GM18868 (cell line): Measurements from ENCODE around the gene TCF7L1.

ENCODE experiments used
- ATAC-seq: cut with Tn5 transposase; IDR thresholded peaks from one replicate; pipeline ENCODE4 v1.9.1; 2021; ENCODE audit warnings: mild to moderate bottlenecking, moderate library complexity; ENCODE audit not compliant: unreplicated experiment

Gene TCF7L1

DNA sequence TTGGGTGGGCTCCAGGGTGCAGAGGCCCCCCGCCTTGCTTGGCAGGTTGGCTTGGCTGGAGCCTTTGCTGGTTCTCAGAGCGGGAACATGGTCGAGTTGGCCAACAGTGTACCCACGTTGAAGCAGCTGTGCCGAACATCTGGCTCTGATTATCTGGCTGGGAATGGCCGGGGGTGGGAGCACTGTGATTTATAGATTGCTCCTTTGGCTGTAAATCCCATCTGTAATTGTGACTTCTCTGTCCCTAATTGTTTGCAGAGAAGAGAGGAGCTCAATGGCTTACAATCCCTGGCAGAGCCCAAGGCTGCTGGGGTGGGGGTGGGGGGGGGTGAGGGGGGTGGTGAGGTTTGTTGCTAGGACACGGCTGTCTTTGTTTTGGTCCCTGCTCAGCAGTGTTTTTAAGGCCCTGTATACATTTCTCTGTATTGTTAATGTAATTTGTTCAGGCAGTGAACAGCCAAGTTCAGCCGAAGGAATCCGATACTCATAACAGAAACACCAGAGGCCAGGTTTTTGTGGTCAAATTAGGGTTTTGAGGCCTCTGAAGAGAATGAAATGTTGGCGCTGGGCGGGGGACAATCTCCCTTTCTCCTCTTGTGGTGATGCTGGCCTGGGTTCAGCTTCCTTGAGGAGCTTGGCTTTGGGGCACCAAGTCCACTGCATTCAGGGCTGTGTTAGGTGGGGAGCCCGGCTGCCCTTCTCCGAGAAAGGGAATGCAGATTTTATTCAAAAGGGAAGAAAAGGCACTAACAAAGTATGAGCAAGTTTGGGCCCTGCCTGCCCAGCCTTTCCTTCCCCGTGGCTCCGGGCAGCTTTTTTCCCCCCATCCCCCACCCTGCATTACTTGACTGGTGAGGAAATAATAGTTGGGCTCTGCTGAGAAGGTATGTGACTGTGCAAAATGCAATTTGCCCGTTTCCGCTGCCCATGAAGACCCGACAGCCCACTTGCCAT lies 82.5 kb downstream of the TCF7L1 start:
- ATAC-seq, result no peak

- peak; percentile 62 for ATAC-seq
Observed at GRCh38 chr2:85216927-85217326, 83.7 kb downstream of the TCF7L1 start.

DNA sequence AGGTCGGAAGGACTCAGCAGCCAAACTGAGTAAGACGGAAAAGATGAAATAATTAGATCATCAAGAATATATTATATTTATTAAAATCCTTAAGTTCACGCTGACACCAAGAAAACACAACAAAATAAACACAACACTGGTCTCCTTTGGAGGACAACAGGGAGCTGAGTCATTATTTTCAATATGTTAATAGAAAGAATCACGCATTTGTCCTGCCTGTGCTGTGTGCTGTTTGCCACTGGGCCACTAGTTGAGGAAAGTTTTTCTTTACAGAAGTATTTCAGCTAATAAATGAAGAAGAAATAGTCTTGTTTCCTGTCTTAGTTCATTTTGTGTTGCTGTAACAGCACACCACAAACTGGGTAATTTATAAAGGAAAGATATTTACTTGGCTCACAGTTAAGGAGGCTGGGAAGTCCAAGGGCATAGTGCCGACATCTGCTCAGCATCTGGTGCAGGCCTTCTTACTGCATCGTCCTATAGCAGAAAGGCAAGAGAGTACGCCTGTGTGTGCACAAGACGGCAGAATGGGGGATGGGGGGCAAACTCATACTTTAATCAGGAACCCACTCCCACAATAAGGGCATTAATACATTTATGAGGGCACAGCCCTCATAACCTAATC lies 88.0 kb downstream of the TCF7L1 start:
- ATAC-seq, result no peak

DNA sequence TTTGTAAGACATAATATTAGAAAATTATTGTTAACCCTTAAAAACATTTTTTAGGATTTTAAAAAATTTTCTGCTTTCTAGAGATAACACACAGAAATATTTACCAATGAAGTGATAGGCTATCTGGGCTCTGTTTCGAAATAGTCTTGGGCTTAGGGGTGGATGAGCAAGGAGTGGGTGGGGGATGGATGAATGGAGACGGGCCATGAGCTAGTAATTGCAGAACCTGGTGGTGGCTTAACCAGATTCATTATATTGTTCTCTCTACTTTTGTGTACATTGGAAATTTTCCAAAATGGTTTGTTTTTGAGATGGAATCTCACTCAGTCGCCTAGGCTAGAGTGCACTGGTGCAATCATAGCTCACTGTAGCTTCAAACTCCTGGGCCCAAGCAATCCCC lies 89.6 kb downstream of the TCF7L1 start:
- ATAC-seq, result no peak

DNA sequence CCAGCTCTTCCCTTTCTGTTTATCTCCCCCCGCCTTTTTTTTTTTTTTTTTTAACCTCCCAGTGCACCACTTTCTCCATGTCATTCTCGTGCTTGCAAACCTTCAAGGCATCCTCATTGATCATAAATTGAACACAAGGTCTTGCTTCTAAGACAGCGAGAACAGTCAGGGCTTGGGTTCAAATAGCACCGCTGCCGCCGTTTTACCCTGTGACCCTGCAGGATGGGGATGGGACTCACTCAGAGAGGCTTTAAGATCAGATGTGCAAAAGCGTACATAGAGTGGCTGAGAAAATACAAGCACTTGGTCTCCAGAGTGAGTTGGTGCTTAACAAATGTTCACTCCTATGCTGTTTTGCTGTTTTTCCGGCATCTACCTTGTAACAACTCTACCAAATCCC lies 93.6 kb downstream of the TCF7L1 start:
- no peak for ATAC-seq

- ATAC-seq, result peak; percentile 45
Observed at GRCh38 chr2:85230679-85231467, 97.7 kb downstream of the TCF7L1 start.

- no peak for ATAC-seq
Observed at GRCh38 chr2:85231468-85231805, 98.2 kb downstream of the TCF7L1 start.

GRCh38 chr2:85231952-85232351 lies 98.8 kb downstream of the TCF7L1 start:
- no peak for ATAC-seq

- no peak for ATAC-seq
Observed at GRCh38 chr2:85234868-85235267, 101.7 kb downstream of the TCF7L1 start.

GRCh38 chr2:85235281-85235680 lies 102.1 kb downstream of the TCF7L1 start:
- no peak for ATAC-seq

- no peak for ATAC-seq
Observed at GRCh38 chr2:85236084-85236483, 102.9 kb downstream of the TCF7L1 start.

- no peak for ATAC-seq
Observed at GRCh38 chr2:85237849-85238565, 104.8 kb downstream of the TCF7L1 start.

- ATAC-seq, result no peak
Observed at GRCh38 chr2:85238607-85239006, 105.4 kb downstream of the TCF7L1 start.

- ATAC-seq, result no peak
Observed at GRCh38 chr2:85239102-85239501, 105.9 kb downstream of the TCF7L1 start.

- no peak for ATAC-seq
Observed at GRCh38 chr2:85240055-85240454, 106.9 kb downstream of the TCF7L1 start.

GRCh38 chr2:85242321-85242720 lies 109.1 kb downstream of the TCF7L1 start:
- no peak for ATAC-seq

DNA sequence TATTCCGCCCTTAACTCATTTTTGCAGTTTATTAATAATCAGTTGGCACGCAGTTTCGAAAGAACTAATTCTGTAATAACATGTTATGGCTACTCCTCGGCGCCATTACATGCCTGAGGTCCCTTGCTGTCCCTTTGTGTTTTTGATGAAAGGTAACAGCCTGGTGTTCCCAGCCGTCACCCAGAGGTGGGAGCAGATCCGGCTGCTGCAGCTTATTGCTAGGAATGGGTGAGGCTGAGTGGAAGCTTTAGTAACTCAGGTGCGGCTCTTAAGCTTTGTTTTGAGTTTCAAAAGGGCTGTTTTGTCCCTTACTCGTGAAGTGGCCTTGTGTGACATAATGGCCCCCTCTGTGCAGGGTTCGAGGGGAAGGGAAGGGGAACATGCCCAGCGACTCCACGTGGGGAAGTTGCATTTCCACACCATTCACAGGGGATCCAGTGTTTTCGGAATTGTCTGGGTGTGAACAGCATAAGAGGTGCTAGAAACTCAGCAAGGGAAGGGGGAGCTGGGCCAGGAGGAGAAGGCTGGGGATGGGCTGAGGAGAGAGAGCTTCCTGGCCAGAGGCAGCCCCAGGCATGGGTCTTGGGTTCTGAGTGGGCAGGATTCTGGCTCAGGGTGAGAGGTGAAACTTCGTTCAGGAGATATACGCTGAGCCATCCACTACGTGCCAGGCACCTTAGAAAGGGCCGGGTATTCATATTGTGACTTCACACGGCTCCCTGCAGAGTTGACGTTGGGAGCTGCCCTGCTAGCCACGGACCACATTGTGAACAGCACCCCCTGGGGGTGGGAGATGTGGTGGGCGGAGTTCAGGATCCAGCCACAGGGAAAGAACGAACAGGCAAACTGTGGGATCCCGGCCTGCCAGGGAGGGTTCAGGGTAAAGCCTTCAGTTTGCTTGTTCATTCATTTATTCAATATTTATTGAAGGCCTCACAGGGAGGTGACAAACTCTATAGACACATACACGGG lies 110.2 kb downstream of the TCF7L1 start:
- no peak for ATAC-seq

- no peak for ATAC-seq
Observed at GRCh38 chr2:85244828-85245227, 111.6 kb downstream of the TCF7L1 start.

DNA sequence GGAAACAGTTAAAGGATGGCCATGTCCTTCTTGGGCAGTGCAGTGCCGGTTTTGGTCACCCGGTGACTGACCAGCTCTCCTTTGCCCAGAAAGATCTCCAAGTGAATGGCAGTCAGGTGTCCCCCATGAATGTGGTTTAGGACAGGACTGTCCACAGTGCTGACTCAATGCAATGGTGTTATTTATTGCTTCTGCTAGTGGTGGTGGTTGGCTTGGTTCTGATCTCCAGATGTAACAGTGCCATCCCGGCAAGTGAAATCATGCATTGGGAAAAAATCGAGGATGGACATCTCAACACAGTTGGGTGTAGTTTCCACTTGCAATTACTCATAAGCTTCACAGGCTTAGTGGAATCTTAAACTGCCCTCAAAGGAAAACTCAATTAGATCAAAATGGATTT lies 112.7 kb downstream of the TCF7L1 start:
- ATAC-seq, result no peak

DNA sequence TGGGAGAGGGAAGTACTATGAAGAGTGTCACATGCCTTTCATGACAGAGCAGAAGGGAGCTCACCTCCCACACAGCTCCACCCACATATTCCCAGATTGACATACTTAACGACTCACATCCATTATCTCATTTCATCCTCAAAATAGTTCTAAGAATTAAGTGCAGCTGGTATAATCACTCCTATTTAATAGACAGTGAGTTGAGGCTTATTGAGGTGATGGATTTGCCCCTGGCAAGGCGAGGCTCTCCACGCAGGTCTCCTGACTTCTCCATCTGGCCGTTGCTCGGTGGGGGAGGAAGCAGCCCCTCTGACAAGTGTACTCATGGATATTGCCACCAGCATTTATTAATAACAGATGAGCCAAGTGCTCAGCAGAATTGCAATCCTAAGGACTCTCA lies 113.2 kb downstream of the TCF7L1 start:
- no peak for ATAC-seq
